ENCODE data around the gene PRR23E. TPM values are rescaled to one million over a fixed set of nuclear protein-coding genes. Genes with fewer than 3 reads are reported as not detected.

PRR23E gene
- total RNA-seq, 1 donor from 2014 or later: not detected

DNA sequence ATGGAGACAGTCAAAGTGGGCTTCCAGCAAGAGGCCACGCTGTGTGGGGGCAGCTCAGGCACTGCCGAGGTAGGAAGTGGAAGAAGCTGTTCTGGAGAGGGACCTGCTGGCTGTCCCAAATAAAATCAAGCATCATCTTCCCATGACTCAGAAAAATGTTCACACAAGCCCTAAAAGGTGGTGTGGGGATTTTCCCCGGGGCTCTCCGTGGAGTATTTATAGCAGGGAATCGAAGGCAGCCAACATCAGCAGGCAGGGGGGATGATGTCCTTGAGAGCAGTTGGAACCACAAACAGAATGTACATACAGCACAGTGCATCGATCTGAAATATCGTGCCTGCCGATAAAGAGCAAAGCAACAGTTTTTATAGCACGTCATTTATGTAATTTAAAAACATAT is 27.6 kb downstream of the PRR23E start:
- DNase-seq (ENCODE audit: low spot score): no peak
- intact Hi-C loops (cut with DNase I): no loop called here

- intact Hi-C loops (cut with DNase I): no loop called here
- peak; percentile 51 for DNase-seq (ENCODE audit: low spot score)
Measured at GRCh38 chr3:127221037-127221436, 28.1 kb downstream of the PRR23E start.

DNA sequence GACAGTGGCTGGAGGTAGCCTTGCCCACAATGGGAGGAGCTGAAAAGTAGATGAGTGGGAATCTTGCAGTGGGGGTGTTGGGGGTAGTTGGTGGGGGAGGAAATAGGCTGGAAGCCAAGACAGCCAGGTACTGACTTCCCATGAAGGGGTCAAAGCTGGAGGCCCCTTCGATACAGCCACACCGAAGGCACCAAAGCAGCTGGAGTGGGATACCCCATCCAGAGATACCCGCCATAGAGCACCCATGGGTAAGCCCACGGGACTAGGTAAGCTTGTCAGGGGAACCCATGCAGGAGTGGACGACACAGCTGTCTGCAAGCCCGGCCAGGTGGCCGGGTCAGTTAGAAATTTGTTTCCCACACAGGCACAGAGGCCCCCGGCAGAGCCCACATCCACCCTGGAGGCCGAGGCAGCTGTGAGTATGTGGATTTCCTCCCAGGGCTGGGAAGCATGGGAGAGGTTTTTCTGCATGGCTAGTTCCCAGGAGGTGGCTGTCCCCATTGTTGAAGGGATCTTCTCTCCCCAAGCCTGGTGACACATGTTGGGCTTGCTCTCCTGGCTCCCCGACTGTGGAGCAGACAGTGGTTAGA is 28.6 kb downstream of the PRR23E start:
- intact Hi-C loops (cut with DNase I): no loop called here
- DNase-seq (ENCODE audit: low spot score): peak; percentile 44

DNA sequence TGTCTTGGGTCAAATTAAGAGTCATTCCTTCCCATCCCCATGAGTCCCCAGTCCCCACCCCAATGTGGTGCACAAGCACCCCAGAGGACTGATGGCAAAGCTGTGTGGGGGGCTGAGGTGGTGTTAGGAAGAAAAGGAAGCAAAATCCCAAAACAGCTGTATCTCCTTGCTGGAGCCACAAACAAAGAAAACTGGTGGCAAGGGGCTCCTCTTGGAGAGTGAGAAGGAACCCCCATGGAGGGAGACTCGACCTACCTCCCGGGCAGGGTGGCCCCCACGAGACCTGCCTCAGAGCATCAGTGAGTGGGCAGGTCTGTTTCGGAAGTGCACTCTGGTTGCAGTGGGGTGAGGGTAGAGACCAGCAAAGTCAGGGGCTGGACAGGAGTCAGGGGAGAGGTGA is 29.2 kb downstream of the PRR23E start:
- intact Hi-C loops (cut with DNase I): no loop called here

DNA sequence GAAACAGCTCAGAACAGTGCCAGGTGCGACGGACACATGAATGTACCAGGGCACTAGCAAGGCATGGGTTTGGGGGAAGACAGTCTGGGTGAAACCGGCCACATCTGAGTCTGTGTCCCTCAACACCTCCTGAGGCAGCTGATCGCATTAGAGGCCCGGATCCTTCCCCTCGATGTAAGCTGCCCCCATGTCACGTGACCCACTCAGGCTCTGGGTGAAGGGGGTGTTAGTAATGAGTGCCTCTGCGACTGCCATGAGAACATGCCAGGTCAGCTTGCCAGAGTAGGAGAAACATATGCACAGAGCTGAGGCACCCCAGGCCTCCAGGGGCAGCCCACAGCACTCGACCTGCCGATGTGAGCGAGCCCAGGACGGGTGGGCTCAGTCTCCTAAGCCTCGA is 29.7 kb downstream of the PRR23E start:
- intact Hi-C loops (cut with DNase I): no loop called here
- peak; percentile 68 for DNase-seq (ENCODE audit: low spot score)

More for the DNA sequence above, 29.2 kb downstream of the PRR23E start:
- peak; percentile 56 for DNase-seq (ENCODE audit: low spot score)

- DNase-seq (ENCODE audit: low spot score): no peak
Measured at GRCh38 chr3:127224118-127224517, 31.2 kb downstream of the PRR23E start.

DNA sequence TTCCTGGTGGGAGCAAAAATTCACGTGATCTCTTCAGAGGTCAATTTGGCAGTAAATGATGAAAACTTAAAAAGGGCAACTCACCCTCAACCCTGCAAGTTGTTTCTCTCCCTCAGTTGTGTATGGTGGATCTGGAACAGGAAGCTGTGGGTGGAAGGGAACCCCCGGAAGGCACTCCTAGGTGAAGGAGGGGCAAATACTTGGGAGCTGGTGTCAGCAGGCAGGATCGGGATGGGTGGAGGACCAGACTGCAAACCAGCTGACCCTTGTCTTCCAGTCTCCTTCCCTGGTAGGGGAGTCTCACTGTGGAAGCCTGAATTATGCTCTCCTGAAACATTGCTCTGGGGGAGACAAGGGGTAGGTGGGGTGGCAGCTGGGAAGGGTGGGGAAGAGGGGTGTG is 33.5 kb downstream of the PRR23E start:
- intact Hi-C loops (cut with DNase I): no loop called here

More at GRCh38 chr3:127224118-127224517, 31.2 kb downstream of the PRR23E start:
- intact Hi-C loops (cut with DNase I): no loop called here

DNA sequence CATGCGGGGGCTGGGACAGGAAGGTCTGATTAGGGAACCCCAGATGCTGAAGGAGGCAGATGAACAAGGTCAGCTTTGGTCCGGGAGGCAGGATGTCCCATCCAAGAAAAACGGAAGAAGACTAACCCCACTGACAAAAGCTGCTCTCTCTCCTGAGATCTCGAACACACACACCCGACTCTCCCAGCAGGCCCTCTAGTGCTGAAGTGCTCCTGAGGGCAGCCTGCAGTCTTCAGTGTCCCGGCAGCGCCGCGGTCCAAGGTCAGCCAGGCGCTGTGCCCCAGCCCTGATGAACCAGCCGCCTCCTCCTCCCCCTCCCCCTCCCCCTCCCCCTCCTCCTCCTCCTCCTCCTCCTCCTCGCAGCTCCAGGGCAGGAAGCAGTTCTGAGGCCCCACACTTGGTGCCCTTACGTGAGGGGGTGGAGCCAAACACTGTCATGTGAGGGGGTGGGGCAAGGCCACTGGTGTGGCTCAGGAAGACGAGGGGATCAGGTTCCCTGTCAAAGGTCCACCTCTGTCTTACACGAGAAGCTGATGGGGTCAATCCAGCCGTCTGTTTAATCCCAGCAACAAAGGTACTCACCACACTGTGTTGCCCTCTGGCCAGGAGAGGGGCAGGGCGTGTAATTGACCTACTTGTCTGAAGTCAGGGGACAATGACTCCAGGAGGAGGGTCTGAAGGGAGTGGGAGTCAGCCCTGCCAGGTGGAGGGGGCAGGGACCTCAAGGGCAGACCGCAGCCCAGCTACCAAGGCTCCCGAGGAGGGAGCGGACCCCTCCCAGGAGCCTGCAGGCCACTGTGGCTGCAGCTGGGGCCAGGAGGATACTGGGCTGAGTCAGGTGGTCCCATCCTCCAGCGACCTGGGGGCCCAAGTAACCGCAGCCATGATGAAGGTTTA is 34.3 kb downstream of the PRR23E start:
- intact Hi-C loops (cut with DNase I): no loop called here
- DNase-seq (ENCODE audit: low spot score): peak; percentile 36

More for the DNA sequence above, 33.5 kb downstream of the PRR23E start:
- DNase-seq (ENCODE audit: low spot score): no peak

DNA sequence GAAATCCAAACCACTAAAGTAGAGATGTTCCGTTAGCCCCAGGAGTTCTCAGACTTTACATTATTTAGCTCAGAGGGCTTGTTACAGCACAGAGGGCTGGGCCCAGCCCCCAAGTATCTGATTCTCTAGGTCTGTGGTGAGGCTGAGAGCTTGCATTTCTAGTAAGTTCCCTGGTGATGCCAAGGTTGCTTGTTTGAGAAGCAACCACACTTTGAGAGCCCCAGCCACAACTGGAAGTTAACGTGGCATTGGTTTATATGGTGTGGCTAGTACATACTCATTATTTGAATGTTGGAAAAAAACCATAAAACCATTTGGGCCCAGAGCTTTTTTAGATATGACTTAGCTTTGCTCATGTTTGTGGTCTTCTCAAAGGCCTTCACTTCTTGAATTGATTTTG is 35.9 kb downstream of the PRR23E start:
- DNase-seq (ENCODE audit: low spot score): no peak
- intact Hi-C loops (cut with DNase I): no loop called here

- peak; percentile 36 for DNase-seq (ENCODE audit: low spot score)
- intact Hi-C loops (cut with DNase I): no loop called here
Measured at GRCh38 chr3:127233371-127233770, 40.4 kb downstream of the PRR23E start.

GRCh38 chr3:127234778-127235177 is 41.8 kb downstream of the PRR23E start:
- intact Hi-C loops (cut with DNase I): no loop called here
- no peak for DNase-seq (ENCODE audit: low spot score)

DNA sequence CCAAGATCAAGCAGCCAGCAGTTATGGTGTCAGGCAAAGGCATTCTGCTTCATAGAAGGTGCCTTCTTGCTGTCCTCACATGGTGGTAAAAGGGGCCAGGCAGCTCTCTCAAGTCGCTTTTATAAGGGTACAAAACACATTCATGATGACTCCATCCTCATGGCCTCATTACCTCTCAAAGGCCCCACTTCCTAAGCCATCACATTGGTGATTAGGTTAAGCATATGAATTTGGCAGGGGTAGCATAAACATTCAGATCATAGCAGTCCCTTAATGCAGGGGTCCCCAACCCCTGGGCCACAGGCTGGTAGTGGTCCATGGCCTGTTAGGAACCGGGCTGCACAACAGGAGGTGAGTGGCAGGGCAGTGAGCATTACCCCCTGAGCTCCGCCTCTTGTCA is 42.8 kb downstream of the PRR23E start:
- DNase-seq (ENCODE audit: low spot score): no peak
- intact Hi-C loops (cut with DNase I): no loop called here

DNA sequence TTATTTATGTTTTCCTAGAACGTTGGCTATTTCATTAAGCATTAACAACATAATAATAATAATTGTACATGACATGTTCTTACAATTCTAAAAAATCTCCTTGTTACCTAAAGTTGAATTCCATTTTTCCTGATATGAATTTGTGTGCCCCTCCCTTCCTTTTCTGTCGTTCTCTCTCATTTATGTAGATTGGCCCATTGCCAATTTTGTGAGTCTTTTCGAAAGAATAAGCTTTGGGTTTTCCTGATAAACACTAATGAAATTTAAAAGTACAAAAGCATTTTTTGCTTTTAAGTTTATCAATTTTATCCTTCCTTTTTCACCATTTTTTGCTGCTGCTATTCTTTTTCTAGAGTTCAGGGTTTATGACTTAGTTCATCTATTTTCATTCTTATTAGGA is 44.9 kb downstream of the PRR23E start:
- intact Hi-C loops (cut with DNase I): no loop called here
- no peak for DNase-seq (ENCODE audit: low spot score)

DNA sequence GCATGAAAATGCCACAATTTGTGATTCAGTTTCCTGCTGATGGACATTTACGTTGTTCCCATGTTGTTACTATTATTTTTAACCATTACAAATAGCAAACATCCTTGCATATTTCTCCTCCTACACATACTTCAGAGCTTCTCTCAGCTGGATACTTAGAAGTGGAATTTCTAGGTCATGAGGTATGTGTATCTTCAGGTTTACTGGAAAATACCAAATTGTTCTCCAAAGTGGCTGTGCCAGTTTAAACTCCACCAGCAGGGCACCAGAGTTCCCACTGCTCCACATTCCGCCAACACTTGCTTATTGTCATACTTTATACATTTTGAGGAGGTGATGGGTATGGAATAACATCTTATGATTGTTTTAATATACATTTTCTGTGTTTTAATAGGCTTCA is 45.7 kb downstream of the PRR23E start:
- intact Hi-C loops (cut with DNase I): no loop called here
- no peak for DNase-seq (ENCODE audit: low spot score)

GRCh38 chr3:127247292-127247691 is 54.4 kb downstream of the PRR23E start:
- DNase-seq (ENCODE audit: low spot score): no peak
- intact Hi-C loops (cut with DNase I): no loop called here

Other genes starting within 250 kb of the PRR23E start
- 31.6 TPM for gene PLXNA1, start 210.0 kb upstream of the PRR23E start, total RNA-seq
- gene PRR20G, start 94.9 kb downstream of the PRR23E start, total RNA-seq: not detected

Data from cardiac septum (tissue), 1 donor.